Skin of body (tissue), 2 donors: ENCODE data around the gene DIO3. TPM values are rescaled to one million over a fixed set of nuclear protein-coding genes. Genes with fewer than 3 reads are reported as not detected.
"Not testable (repeated sequence)": the region's sequence is repeated elsewhere in the genome, so short reads cannot be mapped to it uniquely, and the experiment has no call there.

Experiments
- DNase-seq: peaks from one replicate; lab custom pipeline; 2025; lab: John Stamatoyannopoulos, UW
- total RNA-seq: library from RNA; depleted of rRNA; stranded (reverse); fragments of >200 nt; gene quantifications from one replicate; pipeline ENCODE4 v1.2.3, GENCODE V29; 2014

Gene DIO3
- total RNA-seq, 1 donor from 2014 or later = 1.7 TPM

DNA sequence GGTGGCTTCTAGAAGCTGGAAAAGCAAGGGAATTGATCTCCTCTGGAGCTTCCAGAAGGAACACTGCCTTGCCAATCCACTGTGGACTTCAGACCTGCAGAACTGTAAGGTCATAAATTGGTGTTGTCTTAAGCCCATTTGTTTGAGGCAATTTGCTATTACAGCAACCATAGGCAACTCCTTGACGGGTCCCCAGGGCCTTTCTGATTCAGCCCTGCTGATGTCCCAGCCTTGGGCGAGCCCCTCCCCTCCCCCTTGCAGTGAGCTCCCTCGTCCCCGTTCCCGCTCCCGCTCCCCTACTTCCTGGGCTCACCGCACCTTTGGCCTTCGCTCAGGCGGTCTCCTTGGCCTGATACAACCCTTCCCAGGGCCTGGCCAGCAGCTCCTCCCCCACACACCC, 18.9 kb upstream of the DIO3 start:
- DNase-seq = no peak

DNA sequence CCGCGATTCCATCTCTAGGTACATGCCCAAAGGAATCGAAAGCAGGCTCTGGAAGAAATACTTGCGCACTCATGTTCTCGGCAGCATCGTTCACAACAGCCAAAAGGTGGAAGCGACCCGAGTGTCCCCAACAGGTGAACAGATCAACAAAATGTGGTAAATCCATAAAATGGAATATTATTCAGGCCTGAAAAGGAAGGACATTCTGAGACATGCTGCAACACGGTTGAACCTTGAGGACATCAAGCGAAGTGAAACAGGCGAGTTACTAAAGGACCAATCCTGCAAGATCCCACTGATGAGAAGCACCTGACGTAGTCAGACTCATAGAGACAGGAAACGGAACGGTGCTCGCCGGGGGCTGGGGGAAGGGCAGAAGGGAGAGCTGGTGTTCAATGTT, 17.5 kb upstream of the DIO3 start:
- DNase-seq = no peak

DNA sequence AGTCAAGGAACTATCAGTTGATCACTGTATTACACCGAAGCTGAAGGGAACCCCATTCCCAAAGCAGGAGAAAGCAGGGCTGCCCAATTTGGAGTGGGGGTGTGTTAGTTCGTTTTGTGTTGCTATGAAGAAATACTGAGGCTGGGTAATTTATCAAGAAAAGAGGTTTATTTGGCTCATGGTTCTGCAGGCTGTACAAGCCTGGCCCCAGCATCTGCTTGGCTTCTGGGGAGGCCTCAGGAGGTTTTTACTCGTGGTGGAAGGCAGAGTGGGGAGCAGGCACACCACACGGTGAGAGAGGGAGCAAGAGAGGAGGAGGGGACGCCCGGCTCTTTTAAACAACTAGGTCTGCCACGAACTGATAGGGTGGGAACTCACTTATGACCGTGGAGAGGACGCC, 16.7 kb upstream of the DIO3 start:
- no peak for DNase-seq

DNA sequence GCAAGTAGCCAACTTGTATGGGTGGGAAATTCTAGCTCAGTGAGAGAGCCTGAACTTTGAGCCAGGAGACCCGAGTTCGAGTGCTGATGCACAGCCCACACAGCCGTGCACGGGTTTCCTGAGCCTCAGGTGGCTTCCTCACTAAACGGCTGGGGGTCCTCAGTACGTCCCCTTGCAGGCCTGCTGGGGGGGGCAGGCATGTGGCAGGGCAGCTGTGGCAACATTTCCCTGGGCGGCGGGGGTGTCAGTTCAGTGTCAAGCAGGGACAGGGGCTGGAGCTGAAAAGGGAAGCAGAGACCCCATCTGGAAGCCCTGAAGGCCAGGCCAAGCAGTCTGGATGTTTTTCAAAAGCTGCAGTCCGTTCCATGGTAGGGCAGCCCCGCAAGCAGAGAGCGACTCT, 14.6 kb upstream of the DIO3 start:
- DNase-seq = no peak

DNA sequence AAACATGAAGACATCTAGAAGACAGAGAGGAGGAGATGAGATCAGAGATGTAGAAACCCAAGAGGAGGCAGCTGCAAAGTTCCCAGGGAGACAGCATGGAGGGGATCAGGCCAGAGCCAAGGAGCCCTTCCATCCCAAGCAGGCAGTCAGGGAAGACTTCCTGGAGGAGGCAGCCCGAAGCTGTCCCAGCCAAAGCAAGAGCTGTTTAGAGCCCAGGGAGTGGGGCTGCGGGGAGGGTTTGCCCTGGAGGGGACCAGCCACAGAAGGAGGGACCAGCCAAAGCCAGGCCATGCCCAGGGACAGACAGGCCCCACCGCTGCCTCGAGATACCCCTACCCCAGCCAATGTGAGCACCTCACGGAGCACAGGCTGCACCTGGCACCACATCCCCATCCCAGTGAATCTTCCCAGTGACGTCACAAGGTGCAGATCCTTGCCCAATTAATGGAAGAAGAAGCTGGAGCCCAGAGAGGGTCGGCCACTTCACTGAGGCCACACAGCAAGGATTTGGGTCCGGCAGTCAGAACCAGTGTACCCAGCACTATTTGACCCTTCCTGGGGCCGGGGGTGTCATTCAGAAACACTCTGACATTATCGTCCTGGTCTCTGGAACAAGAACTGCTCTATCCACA, 14.1 kb upstream of the DIO3 start:
- no peak for DNase-seq

DNA sequence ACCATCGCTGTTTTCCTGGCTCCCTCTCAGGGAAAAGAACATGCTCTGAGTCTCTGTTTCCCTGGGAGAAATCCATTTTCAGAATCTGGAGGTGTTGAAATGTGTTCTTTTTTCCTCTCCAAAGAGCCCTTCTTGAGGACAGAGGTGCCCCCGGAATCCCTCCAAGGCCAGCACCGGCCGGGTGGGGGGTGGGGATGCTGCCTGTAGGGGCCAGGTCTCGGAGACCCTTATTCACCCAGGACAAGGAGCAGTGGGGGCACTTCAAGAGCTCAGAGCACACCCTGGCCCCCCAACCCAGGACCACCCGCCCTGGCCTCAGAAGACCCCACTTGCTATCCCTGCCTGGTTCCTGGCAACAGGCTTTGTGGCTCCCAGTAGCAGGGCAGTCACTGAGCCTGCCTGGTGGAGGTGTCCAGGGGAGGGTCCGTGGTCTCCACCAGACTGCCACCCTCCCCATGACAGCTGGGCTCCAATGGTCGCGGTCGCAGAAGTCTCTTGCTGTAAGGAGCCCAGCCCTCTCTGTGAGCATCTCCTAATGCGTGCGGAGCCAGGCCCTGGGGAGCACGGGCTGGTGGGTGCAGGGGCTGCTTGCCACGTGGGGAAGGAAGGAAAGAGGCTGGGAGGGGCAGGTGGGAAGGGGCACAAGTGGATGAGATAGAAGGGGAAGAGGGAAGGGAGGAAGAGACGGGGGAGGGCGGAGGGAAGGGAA, 13.2 kb upstream of the DIO3 start:
- DNase-seq = no peak

DNA sequence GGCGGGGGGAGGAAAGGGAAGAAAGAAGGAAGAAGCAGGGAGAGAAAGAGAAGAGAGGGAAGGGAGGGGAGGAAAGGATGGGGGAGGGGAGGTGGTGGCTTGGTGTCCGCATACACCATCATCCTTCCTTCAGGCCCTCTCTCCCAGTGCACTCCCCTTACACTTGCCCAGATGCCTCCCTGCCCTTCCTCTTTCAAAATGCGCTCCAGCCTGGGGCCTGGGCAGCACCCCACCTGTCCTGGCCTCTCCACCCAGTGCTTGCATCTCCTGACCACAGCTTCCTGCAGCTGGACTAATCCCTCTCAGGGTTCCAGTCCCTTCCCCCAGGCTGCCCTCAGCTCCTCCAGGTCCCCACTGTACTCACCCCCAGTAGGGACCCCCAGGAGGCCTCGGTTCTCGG, 12.6 kb upstream of the DIO3 start:
- no peak for DNase-seq

DNA sequence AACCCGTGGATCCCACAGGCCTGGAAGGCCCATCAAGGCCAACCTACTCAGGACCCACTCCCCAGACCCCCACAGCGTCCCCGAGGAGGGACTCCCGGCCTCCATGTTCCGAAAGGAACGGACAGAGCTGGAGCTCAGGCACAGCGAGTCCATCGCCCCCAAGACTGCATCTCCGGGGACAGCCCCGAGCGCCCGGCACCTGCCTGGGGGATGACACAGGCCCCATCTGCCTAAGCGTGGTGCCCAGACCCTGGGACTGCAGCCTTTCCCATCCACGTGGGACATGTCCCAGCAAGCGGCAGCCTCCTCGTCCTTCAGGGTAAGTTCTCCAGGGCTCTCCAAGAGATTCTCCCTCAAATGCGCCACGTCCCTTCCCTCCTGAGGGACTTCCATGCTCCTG, 12.1 kb upstream of the DIO3 start:
- no peak for DNase-seq

DNA sequence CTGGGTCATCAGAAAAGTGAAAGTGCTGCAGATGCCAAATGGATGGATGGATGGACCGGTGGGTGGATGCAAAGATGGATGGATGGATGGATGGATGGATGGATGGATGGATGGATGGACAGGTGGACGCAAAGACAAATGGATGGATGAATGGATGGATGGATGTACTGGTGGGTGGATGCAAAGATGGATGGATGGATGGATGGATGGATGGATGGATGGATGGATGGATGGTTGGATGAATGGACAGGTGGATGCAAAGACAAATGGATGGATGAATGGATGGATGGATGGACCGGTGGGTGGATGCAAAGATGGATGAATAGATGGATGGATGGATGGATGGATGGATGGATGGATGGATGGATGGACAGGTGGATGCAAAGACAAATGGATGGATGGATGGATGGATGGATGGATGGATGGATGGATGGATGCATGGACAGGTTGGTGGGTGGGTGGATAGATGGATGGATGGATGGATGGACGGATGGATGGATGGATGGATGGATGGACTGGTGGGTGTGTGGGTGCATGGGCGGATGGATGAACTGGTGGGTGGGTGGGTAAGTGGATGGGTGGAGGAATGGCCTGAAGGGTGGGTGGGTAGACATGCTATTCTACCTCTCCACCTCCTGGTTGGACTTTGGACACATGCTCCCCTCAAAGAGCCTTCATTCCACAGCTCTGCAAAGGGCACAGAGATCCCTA, 10.9 kb upstream of the DIO3 start:
- not testable (repeated sequence) for DNase-seq

DNA sequence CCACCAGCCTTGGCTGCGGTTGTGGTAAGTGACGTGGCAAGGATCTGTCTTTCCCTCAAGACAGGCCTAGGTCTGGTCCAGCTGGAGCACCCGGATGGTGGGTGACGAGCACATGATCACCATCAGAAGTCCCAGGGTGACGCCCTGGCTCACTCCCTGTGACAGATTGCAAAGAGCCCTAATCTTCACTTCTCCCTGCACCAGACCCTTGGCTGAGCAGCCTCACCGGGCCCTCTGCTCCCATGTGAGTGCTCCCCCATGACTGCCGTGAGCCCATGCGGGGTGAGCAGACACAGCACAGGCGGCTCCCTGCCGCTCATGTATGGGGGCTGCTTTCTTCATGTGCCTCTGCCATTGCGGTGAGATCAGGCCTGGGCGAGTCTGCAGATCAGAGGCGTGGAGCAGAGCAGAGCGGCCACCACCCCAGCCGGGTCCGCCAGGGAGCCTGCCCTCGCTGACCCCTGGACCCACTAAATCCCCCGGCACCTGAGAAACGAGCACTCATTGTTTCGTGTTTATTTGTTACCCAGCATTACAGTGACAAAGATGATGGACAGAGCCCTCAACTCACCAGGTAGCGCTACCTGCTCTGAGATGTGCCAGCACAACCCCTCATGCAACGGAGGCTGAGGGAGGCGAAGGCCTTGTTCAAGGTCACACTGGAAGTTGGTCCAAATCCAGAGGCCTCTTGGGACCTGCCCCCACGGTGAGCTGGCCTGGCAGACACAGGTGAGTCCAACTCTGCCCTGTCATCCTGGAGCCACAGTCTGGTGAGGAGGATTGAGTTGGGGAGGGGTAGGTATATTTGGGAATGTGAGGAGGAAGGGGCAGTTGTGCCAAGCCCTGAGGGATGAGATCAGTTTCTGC, 9.3 kb upstream of the DIO3 start:
- no peak for DNase-seq

DNA sequence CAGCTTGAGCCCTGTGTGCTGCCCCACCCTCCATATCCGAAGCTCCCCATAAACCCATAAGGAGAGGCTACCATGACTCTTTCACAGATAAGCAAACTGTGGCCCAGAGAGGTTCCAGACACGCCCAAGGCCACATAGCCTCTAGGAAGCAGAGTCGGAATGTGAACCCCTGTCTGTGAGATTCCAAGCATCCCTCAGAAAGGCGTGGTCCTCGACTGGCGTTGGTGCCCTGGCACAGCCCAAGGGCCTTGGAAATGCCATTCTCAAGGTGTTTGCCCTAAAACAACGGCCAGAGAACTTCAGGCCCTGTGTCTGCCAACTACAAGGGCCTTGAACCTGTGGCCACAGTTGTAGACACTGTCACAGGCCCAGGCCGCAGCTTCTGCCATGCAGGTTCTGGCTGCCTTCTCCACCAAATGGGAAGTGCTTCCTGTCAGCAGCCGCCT, 8.5 kb upstream of the DIO3 start:
- no peak for DNase-seq

DNA sequence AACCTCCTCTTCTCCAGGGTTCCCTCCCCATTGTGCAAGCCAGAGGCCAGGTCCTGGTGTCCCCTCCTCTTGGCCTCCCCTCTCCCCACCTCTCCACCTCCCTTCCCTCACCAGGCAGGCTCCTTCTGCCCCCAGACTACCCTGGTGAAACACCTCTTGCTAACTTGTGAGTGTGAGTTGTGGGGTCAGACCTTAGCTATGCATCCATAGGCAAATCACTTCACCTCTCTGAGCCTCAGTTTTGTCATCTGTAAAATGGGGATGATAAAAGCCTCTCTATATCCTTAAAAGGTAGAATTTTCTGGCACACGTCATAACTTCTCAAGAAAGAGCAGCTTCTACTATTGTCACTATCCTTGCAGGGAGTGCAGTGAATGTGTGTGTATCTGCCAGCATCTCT, 7.9 kb upstream of the DIO3 start:
- DNase-seq = no peak

DNA sequence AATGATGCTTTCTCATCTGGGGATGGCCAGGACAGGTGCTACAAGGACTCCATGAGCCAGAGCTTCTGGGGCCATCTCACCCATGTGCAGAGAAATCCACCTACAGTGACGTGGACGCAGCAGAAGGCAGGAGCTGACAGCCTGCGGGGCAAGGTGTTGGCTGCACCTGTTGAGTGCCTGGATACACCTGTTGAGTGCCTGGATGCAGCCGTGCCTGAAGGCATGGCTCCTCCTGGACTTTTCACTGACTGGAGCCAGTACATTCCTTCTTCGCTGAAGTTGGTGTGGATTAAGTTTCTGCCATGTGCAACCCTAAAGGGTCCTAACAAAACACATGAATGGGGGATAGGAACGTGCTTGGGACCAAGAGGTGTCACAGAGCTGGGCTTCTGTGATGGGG, 7.4 kb upstream of the DIO3 start:
- no peak for DNase-seq

DNA sequence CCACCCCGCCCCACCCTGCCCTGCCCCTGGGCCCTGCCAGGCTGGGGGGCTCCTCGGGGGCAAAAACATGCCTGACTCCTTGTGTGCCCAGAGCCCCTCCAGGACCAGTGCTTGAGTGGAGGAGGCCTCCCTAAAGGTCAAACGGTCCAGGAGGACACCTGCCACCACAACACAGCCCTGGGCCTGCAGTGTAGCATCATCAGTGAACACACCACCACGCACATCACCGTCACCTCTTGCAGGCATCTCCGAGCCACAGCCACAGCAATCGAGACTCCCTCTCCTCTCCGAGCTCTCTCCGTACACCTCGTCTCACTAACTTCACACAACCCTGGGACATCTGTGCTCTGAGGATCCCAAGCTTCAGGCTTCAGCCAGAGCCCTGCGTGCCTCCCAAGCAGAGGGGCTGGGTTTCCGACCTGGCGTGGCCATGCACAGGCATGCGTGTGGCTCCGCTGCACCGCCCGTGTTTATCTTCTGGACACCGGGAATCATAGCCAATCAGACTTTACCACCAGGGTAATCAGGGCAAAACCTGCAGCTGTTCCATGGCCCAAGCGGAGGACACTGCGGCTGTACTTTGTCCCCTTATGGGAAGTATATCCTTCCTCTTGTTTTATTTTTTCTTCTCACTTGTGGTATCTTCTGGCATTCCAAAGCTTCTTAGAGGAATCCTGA, 6.2 kb upstream of the DIO3 start:
- DNase-seq = no peak

DNA sequence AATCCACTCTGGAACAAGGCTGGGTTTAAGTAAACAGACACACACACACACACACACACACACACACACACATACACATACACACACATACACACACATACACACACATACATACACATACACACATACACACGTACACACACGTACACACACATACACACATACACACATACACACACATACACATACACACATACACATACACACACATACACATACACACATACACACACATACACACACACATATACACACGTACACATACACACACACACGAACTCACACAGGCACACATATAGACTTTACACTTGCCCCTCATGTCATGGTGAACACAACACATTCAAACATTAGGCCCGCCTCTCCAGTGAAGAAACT, 5.6 kb upstream of the DIO3 start:
- not testable (repeated sequence) for DNase-seq

DNA sequence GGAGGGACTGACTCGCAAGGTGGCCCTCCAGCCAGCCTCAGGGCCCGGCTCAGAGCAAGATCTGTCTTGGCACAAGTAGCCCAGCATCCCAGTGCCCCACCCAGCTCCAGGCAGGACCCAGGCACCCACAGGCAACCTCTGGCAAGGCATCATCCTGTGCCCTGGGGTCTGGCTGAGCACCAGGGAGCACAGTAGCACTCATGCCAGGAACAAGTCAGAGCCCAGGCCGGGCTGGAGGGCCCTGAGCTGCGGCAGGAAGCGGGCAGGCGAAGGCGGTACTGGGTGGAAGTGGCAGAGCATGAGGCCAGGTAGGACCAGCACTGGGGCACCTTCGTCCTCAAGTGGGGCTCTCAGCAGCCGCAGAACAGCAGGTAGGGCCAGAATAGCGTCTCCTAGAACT, 5.2 kb upstream of the DIO3 start:
- no peak for DNase-seq

DNA sequence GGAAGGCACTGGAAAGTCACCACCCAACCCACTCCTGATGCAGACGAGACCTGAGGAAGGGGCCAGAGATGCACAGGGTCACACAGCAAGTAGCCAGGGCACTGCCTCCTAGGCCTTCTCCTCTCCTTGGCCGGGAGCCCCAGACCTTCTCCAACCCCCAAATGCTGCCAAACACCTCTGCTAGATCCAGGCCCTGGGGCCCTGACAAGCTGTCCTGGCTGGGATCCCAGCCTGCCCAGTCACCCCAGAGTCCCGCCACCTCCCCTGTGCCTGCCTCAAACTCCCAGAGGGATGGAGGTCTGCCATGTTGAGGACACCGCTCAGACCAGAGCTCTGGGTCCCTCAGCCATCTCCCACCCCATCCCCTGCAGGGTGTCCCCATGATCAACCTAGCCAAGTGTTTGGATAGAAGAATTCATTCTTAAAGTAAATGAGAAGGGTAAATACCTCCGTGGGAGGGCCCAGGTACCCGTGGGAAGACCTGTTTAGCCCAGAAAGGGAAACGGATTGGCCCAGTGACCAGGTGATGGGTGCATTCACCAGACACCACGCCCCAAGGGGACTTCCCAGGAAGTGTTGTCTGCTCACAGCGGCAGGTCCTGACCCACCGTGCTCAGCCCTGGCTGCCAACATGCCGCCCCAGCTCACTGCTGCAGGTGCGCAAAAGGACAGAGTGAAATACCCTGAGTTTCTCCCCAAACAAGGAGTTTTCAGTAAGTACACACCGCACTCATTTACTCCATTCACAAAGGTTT, 4.6 kb upstream of the DIO3 start:
- no peak for DNase-seq

DNA sequence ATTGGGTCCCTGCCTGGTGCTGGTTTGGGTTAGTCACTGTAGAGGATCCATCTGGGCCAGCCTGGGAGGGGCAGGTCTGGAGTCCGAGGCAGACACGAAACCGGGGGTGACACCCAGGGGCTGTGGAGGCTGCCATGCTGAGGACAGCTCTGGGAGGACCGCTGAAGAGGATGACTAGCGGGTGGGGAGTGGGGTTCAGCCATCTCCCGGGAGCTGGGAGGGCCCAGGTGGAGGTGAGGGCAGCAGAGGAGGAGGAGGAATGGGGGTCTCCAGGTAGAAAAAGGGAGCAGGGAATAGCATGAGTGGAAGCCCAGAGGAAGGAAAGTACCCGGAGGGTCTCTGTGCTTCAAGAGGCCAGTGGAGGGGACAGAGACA, 4.0 kb upstream of the DIO3 start:
- DNase-seq = no peak

DNA sequence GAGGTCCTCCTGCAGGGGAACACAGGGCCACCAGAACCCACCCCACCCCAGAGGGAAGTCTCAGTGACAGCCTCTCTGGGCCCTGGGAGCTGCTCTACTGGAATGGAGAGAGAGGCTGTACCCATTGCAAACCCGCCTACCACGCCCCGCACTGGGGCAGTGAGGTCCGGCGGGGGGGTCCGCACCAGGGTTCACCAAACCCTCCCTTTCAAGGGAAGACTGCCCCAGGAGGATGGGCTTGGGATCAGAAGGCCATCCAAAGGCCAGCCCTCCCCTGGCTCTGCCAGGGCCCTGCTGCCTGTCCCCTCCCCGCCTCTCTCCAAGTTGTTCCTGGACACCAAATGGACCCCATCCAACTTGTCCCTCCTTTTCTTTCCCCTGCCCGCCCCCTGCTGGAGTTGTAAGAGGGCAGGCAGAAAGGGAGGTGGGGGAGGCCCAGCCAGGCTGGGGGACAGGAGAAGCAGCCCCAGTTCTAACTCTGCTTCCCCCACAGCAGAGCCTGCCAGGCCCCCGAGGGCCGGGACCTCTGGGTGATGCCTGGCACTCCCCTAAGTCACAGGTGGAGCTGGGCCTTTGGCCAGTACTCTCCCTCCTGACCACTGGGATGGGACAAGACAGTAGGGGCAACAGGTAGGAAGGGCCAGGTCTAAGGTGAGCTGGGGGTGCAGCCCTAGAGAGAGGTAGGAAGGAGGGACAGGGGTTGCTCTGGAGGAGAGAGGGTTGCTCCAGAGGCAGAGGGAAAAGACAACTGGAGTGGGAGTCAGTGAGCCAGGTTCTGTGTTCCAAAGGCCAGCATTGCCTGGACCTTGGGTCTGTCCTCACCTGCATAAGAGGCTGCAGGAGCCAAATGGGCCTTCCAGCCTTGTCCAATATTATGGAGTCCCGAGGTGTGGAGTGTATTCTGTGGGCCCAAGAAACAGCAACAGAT, 3.2 kb upstream of the DIO3 start:
- no peak for DNase-seq
